ENCODE results near the gene SLC25A17. TPM values are rescaled to one million over a fixed set of nuclear protein-coding genes. Genes with fewer than 3 reads are reported as not detected.

Gene SLC25A17
- total RNA-seq, 1 donor: 25.8 TPM

- no peak overlapping the region for H3K4me3 ChIP-seq (ENCODE audit: low read depth, low read length)
- no peak for TF ChIP-seq CTCF (IDR thresholded peaks at IDR 0.05; ENCODE audit: insufficient read depth, low read length)
- DNase-seq (ENCODE audit: low read depth): no peak
These were observed 85.2 kb downstream of the SLC25A17 start for GRCh38 chr22:40733919-40734318.

- no peak for DNase-seq (ENCODE audit: low read depth)
- TF ChIP-seq CTCF (IDR thresholded peaks at IDR 0.05; ENCODE audit: insufficient read depth, low read length): no peak
- H3K4me3 ChIP-seq (ENCODE audit: low read depth, low read length): no peak overlapping the region
These were observed 86.2 kb downstream of the SLC25A17 start for GRCh38 chr22:40732999-40733292.

GRCh38 chr22:40729284-40729683 lies 89.9 kb downstream of the SLC25A17 start:
- H3K4me3 ChIP-seq (ENCODE audit: low read depth, low read length): no peak overlapping the region
- no peak for DNase-seq (ENCODE audit: low read depth)
- TF ChIP-seq CTCF (IDR thresholded peaks at IDR 0.05; ENCODE audit: insufficient read depth, low read length): no peak

GRCh38 chr22:40728731-40729189 lies 90.4 kb downstream of the SLC25A17 start:
- no peak overlapping the region for H3K4me3 ChIP-seq (ENCODE audit: low read depth, low read length)
- peak; percentile 37 for DNase-seq (ENCODE audit: low read depth)
- TF ChIP-seq CTCF (IDR thresholded peaks at IDR 0.05; ENCODE audit: insufficient read depth, low read length): no peak

GRCh38 chr22:40727964-40728615 lies 91.1 kb downstream of the SLC25A17 start:
- no peak overlapping the region for H3K4me3 ChIP-seq (ENCODE audit: low read depth, low read length)
- no peak for TF ChIP-seq CTCF (IDR thresholded peaks at IDR 0.05; ENCODE audit: insufficient read depth, low read length)
- DNase-seq (ENCODE audit: low read depth): no peak

GRCh38 chr22:40727070-40727963 lies 91.8 kb downstream of the SLC25A17 start:
- no peak for DNase-seq (ENCODE audit: low read depth)
- TF ChIP-seq CTCF (IDR thresholded peaks at IDR 0.05; ENCODE audit: insufficient read depth, low read length): no peak
- H3K4me3 ChIP-seq (ENCODE audit: low read depth, low read length): no peak overlapping the region
